ENCODE results near the gene ABHD6.

The ABHD6 gene

GRCh38 chr3:58296843-58297242 lies 59.3 kb downstream of the ABHD6 start:
- ATAC-seq, result no peak

DNA sequence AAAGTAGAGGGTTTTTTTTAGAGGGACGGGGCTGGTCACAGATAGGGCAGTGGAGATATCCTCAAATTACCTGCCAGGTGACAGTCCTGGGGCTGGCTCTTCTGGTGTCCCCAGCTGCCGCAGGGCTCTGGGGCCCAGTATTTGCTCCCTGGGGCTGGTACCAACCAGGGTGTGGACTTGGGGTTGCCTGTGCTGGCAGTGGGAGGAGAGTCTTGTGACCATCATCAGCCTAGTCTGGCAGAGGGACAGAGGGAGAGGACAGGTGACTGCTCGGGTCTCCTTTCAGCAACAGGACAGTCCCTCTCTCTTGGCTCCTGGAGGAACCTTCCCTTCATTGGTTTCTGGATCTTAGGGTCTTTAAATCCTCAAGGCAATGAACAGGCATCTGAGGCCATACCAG lies 60.6 kb downstream of the ABHD6 start:
- no peak for ATAC-seq
- Mint-ChIP-seq H3K9me3 (no peaks in the 10 kb centered on the region), H3K27ac (no peak overlapping the region), H3K36me3 (peaks cover 3% of the 10 kb centered on the region), H3K4me3 (no peak overlapping the region), H3K4me1 (no peaks in the 10 kb centered on the region), H3K27me3 (no peaks in the 10 kb centered on the region)

More at GRCh38 chr3:58296843-58297242, 59.3 kb downstream of the ABHD6 start:
- Mint-ChIP-seq H3K27ac (no peak overlapping the region), H3K36me3 (peaks cover 12% of the 10 kb centered on the region), H3K9me3 (no peaks in the 10 kb centered on the region), H3K4me1 (no peaks in the 10 kb centered on the region), H3K4me3 (no peak overlapping the region), H3K27me3 (no peaks in the 10 kb centered on the region)

DNA sequence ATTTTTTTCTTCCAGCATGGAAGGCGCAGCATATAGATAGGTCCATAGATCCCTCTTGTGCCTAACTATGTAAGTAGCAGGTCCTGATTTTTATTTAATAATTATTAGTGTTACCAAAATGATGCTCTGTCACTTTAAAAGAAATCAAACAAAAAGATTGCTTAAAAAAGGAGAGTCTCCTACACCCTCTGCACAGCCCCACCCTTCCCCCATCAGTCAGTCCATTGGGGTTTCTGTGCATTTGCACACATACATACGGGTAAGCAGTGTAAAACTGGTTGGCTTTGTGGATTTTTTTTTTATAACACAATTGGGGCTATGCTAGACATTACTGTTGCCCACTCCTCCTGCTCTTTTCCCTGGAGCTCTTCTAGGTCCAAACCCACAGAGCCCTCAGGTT lies 61.5 kb downstream of the ABHD6 start:
- no peak for ATAC-seq
- no peak overlapping the region for H3K27ac Mint-ChIP-seq
- H3K36me3 Mint-ChIP-seq, result no peaks in the 10 kb centered on the region
- H3K27me3 Mint-ChIP-seq, result no peaks in the 10 kb centered on the region
- no peaks in the 10 kb centered on the region for H3K9me3 Mint-ChIP-seq
- no peak overlapping the region for H3K4me3 Mint-ChIP-seq
- no peaks in the 10 kb centered on the region for H3K4me1 Mint-ChIP-seq

DNA sequence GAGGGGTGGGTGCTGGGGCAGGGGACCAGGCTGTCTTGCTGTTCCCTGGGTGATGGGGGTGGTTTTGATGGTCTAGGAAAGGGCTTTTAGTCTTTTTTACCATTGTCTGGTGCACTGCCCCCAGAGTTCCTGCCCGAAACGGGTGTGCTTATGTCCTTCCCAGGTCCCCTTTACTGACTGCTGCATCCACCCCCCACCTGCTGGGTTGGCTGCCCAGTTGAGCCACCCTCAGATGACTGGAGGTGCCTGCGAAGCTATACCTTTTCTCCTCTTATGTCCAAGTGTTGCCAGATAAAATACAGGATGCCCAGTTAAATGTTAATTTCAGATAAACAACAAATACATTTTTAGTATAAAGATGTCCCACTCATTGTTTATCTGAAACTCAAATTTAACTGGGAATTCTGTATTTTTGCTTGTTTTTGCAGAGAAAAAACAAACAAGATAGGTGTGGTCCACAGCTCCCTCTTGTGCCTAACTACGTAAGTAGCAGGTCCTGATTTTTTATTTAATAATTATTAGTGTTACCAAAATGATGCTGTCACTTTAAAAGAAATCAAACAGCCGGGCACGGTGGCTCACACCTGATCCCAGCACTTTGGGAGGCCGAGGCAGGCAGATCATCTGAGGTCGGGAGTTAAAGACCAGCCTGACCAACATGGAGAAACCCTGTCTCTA lies 62.4 kb downstream of the ABHD6 start:
- no peaks in the 10 kb centered on the region for H3K4me1 Mint-ChIP-seq
- no peak overlapping the region for H3K4me3 Mint-ChIP-seq
- H3K27ac Mint-ChIP-seq, result no peak overlapping the region
- no peaks in the 10 kb centered on the region for H3K27me3 Mint-ChIP-seq
- no peak for ATAC-seq
- no peaks in the 10 kb centered on the region for H3K9me3 Mint-ChIP-seq
- no peaks in the 10 kb centered on the region for H3K36me3 Mint-ChIP-seq

DNA sequence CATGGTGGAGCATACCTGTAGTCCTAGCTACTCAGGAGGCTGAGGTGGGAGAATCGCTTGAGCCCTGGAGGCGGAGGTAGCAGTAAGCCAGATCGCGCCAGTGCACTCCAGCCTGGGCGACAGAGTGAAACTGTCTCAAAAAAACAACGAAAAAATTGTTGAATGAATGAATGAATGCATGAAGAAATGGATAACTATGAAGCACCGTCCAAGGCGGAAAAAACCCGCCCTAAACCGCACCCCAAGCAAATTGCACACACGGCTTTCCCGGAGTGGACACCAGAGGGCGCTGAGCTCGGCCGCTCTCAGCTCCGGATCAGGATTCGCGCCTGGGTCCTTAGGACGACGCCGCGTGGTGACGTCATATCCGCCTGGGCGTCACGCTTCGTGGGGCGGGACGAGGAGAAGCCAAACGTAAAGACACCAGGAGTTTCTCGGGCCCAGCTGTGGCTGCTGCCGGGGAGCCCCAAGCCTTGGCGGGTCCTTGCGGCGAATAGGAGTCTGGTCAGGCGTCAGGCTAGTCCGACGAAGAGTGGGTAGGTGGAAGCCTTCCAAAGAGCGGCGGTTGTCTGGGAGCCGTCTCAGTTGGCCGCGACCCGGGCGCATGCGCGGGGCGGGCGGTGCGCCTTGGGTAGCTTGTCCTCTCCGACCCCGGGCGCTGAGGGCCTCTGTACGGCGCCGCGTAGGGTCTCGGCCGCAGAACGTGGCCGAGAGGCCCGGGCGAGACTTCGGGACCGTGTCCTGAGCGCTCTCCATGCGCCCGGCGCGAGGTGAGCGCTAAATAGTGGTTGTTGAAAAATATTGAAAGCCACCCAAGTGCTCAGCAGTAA lies 68.5 kb downstream of the ABHD6 start, which contains the start of the genes HTD2 and RPP14:
TSS of gene HTD2 (plus strand) at position 639 of the 830 bp plus-strand sequence. CDS start 11,094 bp downstream, outside the sequence.
TSS of gene RPP14 (plus strand) at position 364 of the 830 bp plus-strand sequence. CDS start 4,085 bp downstream, outside the sequence.
- Mint-ChIP-seq H3K27me3 (no peaks in the 10 kb centered on the region), H3K4me3 (peak within 1 kb of the TSS; percentile 97), H3K4me1 (peaks cover 35% of the 10 kb centered on the region), H3K36me3 (peaks cover 11% of the 10 kb centered on the region), H3K9me3 (no peaks in the 10 kb centered on the region), H3K27ac (peak within 1 kb of the TSS; percentile 98)
- ATAC-seq, result peak; percentile 96

- ATAC-seq, result no peak
- H3K4me1 Mint-ChIP-seq, result peaks cover 35% of the 10 kb centered on the region
- peaks cover 19% of the 10 kb centered on the region for H3K36me3 Mint-ChIP-seq
- no peaks in the 10 kb centered on the region for H3K9me3 Mint-ChIP-seq
- peak overlapping the region; percentile 98 for H3K27ac Mint-ChIP-seq
- no peaks in the 10 kb centered on the region for H3K27me3 Mint-ChIP-seq
- H3K4me3 Mint-ChIP-seq, result peak overlapping the region; percentile 97
Observed at GRCh38 chr3:58307639-58308215, 70.1 kb downstream of the ABHD6 start.

DNA sequence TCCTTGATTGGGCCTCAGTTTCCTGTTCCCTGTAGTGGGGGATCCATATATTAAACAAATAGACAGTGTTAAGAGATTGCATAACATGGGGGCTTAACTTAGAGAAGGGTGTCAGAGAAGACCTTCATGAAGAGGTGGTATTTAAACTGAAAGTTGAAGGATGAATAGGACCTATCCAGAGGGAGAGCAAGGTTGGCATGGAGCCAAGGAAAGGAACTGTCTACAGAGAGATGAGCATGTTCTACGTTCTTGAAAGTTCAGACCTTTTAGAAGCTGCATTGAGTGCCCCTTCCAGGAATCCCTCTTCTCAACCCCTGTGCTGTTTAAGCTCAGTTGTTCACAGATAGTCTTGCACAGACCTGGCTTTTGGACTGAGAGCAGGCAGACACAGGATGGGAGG lies 71.1 kb downstream of the ABHD6 start:
- Mint-ChIP-seq H3K27ac (no peak overlapping the region), H3K9me3 (no peaks in the 10 kb centered on the region), H3K4me3 (no peak overlapping the region), H3K4me1 (peaks cover 35% of the 10 kb centered on the region), H3K27me3 (no peaks in the 10 kb centered on the region), H3K36me3 (peaks cover 27% of the 10 kb centered on the region)
- no peak for ATAC-seq

- ATAC-seq, result no peak
- H3K4me1 Mint-ChIP-seq, result peaks cover 18% of the 10 kb centered on the region
- no peaks in the 10 kb centered on the region for H3K27me3 Mint-ChIP-seq
- no peak overlapping the region for H3K27ac Mint-ChIP-seq
- H3K36me3 Mint-ChIP-seq, result peaks cover 45% of the 10 kb centered on the region
- H3K4me3 Mint-ChIP-seq, result no peak overlapping the region
- no peaks in the 10 kb centered on the region for H3K9me3 Mint-ChIP-seq
Observed at GRCh38 chr3:58317811-58318210, 80.2 kb downstream of the ABHD6 start.

GRCh38 chr3:58321791-58322190 lies 84.2 kb downstream of the ABHD6 start:
- Mint-ChIP-seq H3K4me3 (no peak overlapping the region), H3K4me1 (peaks cover 57% of the 10 kb centered on the region), H3K9me3 (no peaks in the 10 kb centered on the region), H3K27me3 (no peaks in the 10 kb centered on the region), H3K27ac (peak overlapping the region; percentile 34), H3K36me3 (peaks cover 19% of the 10 kb centered on the region)
- ATAC-seq, result peak; percentile 39

DNA sequence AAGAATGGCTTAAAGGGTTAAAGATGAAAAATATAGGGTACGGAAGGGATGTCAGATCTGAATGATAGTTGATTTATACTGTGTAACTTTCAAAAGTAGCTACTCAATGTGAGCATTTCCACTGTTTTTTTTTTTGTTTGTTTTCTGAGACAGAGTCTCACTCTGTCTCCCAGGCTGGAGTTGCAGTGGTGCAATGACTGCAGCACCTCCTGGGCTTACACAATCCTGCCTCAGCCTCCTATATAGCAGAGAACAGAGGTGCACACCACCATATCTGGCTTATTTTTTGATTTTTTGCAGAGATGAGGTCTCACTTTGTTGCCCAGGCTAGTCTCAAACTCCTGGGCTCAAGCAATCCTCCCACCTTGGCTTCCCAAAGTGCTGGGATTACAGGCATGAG lies 85.2 kb downstream of the ABHD6 start:
- Mint-ChIP-seq H3K4me3 (no peak overlapping the region), H3K27ac (peak overlapping the region; percentile 93), H3K36me3 (peaks cover 9% of the 10 kb centered on the region), H3K9me3 (no peaks in the 10 kb centered on the region), H3K27me3 (no peaks in the 10 kb centered on the region), H3K4me1 (peaks cover 63% of the 10 kb centered on the region)
- no peak for ATAC-seq

GRCh38 chr3:58323529-58324390 lies 86.2 kb downstream of the ABHD6 start:
- ATAC-seq, result peak; percentile 42
- H3K9me3 Mint-ChIP-seq, result no peaks in the 10 kb centered on the region
- no peaks in the 10 kb centered on the region for H3K36me3 Mint-ChIP-seq
- H3K4me3 Mint-ChIP-seq, result peak overlapping the region; percentile 29
- H3K27me3 Mint-ChIP-seq, result no peaks in the 10 kb centered on the region
- peak overlapping the region; percentile 93 for H3K27ac Mint-ChIP-seq
- H3K4me1 Mint-ChIP-seq, result peaks cover 63% of the 10 kb centered on the region

GRCh38 chr3:58324391-58325390 lies 87.1 kb downstream of the ABHD6 start:
- no peaks in the 10 kb centered on the region for H3K36me3 Mint-ChIP-seq
- no peaks in the 10 kb centered on the region for H3K9me3 Mint-ChIP-seq
- H3K4me1 Mint-ChIP-seq, result peaks cover 67% of the 10 kb centered on the region
- H3K27me3 Mint-ChIP-seq, result no peaks in the 10 kb centered on the region
- peak; percentile 66 for ATAC-seq
- H3K27ac Mint-ChIP-seq, result peak overlapping the region; percentile 93
- H3K4me3 Mint-ChIP-seq, result peak overlapping the region; percentile 29

GRCh38 chr3:58325525-58325992 lies 88.0 kb downstream of the ABHD6 start:
- Mint-ChIP-seq H3K27ac (peak overlapping the region; percentile 93), H3K27me3 (no peaks in the 10 kb centered on the region), H3K36me3 (no peaks in the 10 kb centered on the region), H3K9me3 (no peaks in the 10 kb centered on the region), H3K4me3 (no peak overlapping the region), H3K4me1 (peaks cover 67% of the 10 kb centered on the region)
- ATAC-seq, result peak; percentile 66
